Suppressor macrophage (primary cell): ENCODE measurements around the gene CCDC86.

ENCODE experiments used
- DNase-seq, 4 experiments: peaks; one replicate each; pipeline ENCODE4 v3.0.0-alpha.2; 2020 to 2022

CCDC86 gene

GRCh38 chr11:60852982-60853950, 11.4 kb downstream of the CCDC86 start:
- DNase-seq: no peak

GRCh38 chr11:60854140-60854846, 12.4 kb downstream of the CCDC86 start:
- no peak for DNase-seq

- DNase-seq: no peak
These were observed 13.2 kb downstream of the CCDC86 start for GRCh38 chr11:60854847-60855725.

GRCh38 chr11:60855726-60856633, 14.1 kb downstream of the CCDC86 start, which contains the start of gene PTGDR2:
Gene PTGDR2, minus strand, starts transcription at chr11:60855950. Its CDS starts 2,228 bp downstream, at chr11:60853722.
- DNase-seq: no peak

GRCh38 chr11:60857378-60858232, 15.7 kb downstream of the CCDC86 start:
- DNase-seq: peak in 3 of 4 experiments; percentile 21 to 44 (median 32)

GRCh38 chr11:60858236-60858635, 16.3 kb downstream of the CCDC86 start:
- DNase-seq: no peak

GRCh38 chr11:60858731-60859464, 17.0 kb downstream of the CCDC86 start:
- peak in 2 of 4 experiments; percentile 15 to 22 for DNase-seq

GRCh38 chr11:60859616-60860250, 17.8 kb downstream of the CCDC86 start:
- no peak for DNase-seq

GRCh38 chr11:60860943-60861342, 19.0 kb downstream of the CCDC86 start:
- DNase-seq: no peak

- DNase-seq: no peak
These were observed 20.3 kb downstream of the CCDC86 start for GRCh38 chr11:60862171-60862570.

- no peak for DNase-seq
These were observed 21.9 kb downstream of the CCDC86 start for GRCh38 chr11:60863550-60864521.

- DNase-seq: no peak
These were observed 23.1 kb downstream of the CCDC86 start for GRCh38 chr11:60864856-60865513.

GRCh38 chr11:60866911-60867870, 25.3 kb downstream of the CCDC86 start, which contains the start of gene ZP1:
Gene ZP1, plus strand, starts transcription at chr11:60867542. Its CDS starts 20 bp downstream, at chr11:60867562.
- no peak for DNase-seq

- no peak for DNase-seq
These were observed 26.2 kb downstream of the CCDC86 start for GRCh38 chr11:60867871-60868681.
